HG03045 (cell line): ENCODE results near the gene DTNBP1.

ENCODE experiments used
- ATAC-seq: cut with Tn5 transposase; IDR thresholded peaks from one replicate; pipeline ENCODE4 v1.9.1; 2021; ENCODE audit warnings: mild to moderate bottlenecking, moderate library complexity; ENCODE audit not compliant: unreplicated experiment

DTNBP1 gene

DNA sequence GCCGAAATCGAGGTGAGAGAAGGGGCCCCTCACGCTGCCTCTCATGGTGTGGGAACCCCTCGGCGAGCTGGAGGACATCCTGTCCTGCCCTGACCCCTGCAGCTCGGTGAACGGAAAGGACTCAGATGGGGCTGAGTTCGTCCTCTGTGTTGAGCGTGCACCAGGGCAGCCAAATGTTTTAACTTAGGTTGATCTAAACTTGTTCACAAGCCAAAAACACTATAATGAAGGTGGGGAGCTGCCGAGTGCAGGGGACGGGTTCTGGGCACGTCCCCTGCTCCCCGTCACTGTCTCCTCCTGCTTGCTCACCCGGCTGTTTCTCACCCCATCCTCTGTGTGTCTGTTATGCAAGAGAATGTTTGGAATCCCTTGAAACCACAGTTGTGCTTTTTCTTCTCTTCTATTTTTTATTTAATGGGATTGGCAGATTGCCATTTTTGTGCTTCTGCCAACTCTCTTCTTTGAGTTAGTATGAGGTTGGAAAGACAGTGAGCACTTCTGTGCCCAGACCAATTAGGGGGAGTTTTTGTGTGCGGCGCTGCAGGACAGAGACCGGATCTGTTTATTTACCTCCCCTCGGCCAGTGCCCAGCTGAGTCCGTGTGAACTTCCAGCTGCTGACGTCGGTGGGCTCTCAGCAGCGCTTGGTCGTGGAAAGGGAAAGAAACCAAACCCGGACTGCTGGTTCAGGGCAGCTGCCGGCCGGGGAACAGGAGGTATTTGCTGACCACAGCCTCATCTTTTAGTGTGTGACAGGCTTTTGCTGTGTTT, 158.1 kb downstream of the DTNBP1 start:
- ATAC-seq, result no peak

DNA sequence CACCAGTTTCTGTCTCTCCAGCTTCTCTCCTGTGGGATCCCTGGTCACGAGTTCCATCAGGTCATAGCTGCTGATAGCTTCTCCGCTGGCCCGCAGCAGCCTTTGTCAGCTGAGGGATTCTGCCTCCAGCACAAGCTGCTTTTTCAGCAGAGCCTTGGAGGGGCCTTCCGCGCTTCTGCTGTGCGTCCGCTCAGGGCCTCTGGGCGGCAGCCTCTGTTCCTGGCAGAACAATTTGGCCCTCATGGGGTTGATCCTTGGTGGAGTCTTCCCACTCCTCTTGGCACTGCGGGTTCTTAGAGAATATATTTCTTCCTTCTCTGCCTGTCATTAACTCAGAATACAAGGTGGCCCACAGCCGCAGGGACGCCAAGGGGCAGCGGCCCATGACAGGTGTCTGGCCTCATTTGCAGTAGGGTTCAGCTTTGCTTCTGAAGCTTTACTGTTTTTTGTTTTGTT, 158.8 kb downstream of the DTNBP1 start:
- ATAC-seq, result no peak

DNA sequence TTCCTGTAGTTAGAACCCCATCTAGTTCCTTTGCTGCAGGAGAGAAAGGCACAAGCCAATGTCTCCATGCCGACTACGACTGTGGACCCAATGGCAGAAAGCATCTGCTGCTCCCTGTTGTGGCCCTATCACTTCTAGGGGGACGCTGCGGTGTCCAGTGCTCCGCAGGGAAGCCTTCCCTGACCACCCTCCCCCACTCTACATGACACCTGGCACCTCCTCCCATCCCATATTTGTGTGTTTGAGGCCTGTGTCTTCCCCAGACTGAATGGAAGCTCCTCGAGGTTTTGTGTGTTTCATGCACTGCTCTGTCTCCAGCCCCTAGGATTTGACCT, 159.5 kb downstream of the DTNBP1 start:
- no peak for ATAC-seq

DNA sequence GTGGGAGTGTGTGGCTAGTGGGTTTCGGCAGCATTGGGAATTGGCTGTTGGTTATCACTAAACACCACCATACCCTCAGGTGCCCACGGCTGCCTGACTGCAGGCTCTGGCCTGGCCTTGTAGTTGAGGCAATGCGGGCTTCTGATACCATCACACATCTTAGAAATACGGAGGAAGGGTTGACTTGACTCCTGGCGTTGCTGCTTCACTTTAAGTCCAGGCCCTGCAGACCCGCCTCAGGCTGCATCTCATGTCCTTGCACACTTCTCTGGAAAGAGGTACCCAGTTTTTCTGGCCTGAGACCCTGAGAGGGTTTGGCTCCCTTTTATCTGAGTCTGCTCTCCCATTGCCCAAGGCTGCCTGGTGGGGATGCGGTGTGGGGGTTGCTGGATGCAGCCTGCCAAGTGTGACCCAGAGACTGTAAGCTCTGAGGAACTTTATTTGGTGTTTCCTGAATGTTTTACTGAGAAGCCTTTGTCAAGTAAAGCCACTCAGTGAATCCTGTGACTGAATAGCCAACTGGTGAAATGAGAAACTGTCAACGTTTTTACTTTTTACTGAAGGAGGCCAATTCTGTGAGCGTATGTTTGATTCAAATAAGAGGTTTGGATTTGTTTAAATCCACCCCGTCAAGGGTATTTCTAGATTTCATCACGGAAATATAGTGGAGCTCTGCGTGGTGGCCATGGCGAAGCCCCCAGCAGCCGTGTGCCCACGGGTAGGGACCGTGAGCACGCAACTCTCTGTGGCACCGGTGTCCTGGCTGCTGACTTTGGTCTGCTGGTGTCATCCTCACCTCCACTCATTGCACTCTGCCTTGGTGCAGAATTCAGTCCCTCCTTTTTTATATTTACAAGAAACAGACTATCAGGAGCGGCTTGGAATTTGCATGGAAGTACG, 160.1 kb downstream of the DTNBP1 start:
- no peak for ATAC-seq

DNA sequence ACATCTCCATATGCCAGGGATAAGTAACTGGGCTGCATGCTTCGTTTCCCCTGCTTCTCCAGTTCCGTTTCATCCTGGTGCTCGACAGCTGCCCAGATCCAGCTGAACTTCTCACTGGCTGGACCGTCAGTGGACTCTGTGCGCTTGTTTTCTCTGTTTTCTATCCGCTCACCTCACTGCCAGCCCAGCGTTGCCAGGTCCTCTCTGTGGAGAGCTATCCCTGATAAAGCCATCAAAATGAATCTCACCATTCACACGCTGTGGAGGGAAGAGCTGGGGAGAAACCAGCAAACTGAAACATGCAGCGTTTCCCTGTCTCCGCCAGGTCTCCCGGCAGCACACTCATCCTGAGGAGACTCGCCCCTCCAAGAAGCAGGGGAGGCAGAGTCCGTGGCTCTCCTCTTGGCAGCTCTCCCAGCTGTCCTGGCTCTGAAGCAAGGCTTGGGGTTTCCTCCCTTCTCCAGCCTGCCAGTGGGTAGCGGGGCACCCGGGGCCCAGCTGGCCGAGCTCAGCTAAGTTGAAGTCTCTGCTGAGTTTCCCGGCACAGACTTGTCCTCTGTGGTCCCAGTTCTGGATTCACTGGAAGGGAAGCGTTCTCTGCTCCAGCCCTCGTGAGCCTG, 160.9 kb downstream of the DTNBP1 start:
- no peak for ATAC-seq

DNA sequence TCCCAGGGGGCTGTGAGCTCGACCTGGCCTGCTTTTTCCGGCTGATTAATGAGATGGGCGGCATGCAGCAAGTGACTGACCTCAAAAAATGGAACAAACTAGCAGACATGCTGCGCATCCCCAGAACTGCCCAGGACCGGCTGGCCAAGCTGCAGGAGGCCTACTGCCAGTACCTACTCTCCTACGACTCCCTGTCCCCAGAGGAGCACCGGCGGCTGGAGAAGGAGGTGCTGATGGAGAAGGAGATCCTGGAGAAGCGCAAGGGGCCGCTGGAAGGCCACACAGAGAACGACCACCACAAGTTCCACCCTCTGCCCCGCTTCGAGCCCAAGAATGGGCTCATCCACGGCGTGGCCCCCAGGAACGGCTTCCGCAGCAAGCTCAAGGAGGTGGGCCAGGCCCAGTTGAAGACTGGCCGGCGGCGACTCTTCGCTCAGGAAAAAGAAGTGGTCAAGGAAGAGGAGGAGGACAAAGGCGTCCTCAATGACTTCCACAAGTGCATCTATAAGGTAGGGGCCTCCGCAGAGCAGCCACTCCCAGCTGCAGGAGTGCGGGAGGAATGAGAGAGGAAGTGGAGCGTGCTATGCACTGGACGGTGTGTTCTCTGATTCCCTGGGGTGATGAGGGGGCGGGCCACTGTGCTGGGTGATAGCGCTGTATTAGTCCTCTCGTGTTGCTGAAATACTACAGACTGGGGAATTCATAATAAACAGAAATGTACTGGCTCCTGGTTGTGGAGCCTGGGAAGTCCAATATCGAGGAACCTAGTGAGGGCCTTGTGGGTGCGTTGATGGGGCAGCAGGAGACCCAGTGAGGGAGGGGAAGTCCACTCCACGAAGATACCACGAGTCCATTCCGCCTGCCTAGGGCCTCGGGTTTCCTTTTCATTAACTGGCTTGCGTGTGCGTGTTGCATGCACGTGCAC, 161.7 kb downstream of the DTNBP1 start:
- no peak for ATAC-seq

DNA sequence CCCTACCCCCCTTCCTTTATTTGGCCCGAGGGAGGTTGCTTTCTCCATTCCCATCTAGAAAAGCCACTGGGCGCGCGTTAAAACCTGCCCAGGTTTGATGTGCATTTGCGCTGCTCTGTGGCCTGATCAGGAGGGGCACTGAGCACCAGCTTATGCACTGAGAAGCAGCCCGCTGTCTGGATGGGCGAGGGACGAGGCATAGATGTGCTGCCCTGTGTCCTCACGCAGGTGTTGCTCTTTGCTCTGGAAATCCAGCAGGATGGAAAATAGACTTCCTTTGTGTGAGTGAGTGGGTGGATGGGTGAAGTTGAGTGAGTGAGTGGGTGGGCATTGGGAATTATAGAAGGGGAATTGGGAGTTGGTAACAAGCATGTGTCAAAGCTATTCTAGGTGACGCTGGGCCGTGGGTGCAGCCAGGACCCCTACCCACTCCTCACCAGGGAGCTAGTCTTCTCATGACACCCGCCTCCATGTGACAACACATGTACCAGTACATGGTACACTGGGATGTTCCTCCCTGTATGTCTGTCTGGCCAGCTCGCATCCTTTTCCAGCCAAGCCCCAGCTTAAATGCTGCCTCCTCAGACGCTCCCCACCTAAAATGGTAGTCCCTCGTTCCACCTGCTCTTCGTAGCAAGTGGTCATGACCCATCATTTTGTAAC, 162.6 kb downstream of the DTNBP1 start:
- no peak for ATAC-seq

DNA sequence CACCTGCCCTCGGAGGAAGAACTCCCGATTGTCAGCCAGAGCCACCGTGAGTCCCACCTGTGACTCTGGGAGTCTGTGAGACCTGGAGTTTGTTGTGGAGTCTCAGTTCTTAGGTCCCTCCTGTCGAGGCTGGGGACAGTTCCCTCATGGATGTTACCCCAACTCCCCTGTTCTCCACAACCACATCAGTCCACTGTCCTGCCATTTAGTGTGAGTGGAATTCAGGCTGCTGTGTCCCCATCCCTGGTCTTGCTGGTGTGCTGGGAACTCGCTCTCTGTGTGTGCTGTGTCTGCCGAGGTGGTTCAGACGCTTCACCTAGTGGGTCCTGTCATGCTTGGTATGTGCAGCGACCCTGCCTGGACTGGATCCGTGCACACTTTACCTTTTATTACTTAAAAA, 163.2 kb downstream of the DTNBP1 start:
- no peak for ATAC-seq

DNA sequence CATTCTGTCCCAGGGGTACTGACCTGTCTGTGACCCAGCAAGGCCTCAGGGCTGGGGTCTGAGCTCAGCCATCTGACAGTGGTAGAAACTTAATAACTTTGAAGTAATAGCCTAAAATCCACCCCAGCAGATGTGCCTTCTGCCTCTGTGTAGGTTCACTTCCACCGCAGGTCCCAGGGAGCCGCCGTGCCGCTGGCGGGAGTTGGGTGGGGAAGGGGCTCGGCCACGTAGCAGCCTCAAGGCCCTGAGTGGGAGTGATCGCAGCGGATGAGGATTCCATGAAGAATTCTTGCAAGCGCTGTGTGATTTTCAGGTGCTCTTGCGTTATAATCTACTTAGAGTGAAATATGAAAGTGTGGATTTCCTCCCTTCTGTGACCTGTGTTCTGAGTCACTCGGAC, 163.7 kb downstream of the DTNBP1 start:
- ATAC-seq, result no peak

DNA sequence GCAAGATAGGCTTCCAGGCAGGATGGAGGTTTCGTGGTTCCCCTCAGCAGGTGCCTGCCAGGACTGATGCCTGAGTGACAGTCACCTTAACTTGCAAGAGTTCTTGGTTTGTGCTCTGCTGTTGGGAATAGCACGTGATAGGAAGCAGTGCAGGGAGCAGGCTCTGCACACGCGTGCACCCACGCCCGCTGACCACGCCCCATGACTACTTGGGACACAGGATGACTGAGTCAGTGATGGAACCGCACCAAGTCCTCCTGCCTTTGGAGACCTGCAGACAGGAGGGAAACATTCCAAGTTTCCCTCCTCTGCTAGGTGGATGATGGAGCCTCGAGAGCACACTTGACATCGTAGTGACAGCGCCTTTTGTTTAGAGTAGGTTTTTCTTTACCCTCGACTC, 164.2 kb downstream of the DTNBP1 start:
- ATAC-seq, result no peak

DNA sequence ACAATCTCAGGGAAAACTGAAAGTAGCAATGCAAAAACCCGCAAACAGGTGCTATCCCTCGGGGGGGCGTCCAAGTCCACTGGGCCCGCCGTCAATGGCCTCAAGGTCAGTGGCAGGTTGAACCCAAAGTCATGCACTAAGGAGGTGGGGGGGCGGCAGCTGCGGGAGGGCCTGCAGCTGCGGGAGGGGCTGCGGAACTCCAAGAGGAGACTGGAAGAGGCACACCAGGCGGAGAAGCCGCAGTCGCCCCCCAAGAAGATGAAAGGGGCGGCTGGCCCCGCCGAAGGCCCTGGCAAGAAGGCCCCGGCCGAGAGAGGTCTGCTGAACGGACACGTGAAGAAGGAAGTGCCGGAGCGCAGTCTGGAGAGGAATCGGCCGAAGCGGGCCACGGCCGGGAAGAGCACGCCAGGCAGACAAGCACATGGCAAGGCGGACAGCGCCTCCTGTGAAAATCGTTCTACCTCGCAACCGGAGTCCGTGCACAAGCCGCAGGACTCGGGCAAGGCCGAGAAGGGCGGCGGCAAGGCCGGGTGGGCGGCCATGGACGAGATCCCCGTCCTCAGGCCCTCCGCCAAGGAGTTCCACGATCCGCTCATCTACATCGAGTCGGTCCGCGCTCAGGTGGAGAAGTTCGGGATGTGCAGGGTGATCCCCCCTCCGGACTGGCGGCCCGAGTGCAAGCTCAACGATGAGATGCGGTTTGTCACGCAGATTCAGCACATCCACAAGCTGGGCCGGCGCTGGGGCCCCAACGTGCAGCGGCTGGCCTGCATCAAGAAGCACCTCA, 166.3 kb downstream of the DTNBP1 start:
- ATAC-seq, result no peak

DNA sequence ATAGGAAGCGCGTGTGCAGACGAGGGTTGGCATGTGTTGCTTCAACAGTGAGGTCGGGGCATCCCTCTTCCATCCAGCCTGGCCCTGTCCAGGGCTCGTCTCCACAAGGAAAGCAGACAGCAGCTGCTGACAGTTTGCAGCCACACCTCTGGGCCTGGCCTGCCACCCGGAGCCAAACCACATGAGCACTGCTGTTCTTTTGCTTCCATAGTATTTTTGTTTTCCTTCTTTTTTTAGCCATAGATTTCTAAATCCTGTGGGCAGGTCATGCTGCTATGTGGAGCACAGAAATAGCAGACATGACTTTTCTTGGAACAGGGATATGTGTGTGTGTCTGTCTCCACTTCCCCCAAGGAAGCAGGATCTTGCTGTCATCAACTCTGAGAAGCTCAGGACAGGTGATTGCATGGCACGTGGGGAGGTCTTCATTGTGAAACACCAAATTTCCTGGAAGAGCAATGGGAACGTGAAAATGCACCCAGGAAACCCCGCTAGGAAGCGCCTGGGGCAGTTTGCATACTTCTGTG, 167.4 kb downstream of the DTNBP1 start:
- ATAC-seq, result no peak

DNA sequence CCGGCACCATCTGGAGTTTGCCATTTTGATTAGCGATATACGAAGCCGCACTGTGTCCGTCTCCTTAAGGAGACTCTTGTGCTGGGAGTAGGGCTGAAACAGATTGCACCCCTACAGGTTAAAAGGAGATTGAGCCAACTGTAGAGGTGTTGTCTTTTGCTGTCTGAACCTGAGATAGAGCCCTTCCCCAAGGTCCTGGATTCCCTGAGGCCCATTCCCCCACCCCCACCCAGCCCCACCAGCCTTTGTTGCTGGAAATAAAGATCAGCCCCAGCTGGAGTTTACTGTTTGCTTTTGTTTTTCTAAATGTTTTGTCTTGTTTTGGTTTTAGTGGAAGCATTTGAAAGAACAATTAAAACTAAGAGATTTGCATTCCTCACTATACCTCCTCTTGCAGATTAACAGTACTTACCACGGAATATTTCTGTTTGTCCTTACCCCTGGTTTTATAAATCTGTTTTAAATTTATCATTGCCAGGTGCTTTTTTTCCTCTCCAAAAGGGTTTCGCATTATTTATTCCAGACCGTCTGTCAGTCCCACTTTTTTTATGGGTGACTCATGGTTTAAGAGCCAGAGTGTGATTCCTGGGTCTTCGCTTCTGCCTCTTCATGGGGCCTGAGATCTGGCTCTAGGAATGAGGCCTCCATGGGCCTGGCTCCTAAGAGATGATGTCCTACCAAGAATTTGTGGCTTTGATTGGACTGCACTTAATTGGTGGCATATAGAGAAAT, 169.2 kb downstream of the DTNBP1 start:
- no peak for ATAC-seq

DNA sequence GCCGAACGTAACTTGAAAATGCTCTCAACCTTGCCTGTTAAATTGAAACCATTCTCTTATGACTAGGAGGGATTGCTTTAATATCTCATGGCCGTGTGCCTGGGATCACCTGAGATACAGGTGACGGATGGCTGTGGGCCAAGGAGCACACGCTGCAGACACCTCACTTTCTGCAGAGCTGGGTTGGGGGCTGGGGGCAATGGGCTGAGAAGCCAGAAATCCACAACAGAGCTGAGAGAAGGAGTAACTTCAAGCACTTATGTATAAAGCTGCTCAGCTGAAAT, 170.9 kb downstream of the DTNBP1 start:
- no peak for ATAC-seq

DNA sequence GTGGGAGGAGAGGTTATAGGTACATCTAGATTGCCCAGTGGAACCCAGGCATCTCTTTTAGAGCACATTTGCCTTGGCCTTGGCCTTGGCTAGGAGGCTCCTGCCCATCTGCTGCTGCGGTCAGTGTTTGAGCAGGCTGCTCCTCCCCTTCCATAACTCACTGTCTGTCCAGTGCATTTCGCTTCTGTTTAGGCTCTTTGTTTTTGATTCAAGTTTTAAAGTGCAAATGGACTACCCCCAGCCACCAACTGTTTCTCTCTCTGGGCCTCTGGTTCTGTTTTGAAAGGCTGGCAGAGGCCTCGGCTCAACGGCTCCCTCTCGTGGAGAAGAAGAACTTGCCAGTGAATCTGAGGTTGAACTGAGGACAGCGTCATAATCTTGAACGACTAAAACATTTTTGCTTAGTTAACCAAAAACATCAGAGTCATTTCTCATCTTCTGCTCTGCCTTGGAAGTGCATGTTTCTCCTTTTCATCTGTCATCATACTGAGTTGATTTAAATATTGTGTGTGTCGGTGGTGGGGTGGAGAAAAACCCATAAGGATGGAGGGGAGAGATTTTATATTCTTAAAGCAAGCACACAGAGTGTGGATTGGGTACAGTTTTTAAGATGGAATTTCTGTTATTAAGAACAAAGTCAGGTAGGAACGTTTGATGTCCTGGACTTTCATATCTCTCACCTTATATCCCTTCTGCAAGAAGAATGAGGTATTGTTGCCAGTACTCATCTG, 171.4 kb downstream of the DTNBP1 start:
- ATAC-seq, result peak; percentile 47

DNA sequence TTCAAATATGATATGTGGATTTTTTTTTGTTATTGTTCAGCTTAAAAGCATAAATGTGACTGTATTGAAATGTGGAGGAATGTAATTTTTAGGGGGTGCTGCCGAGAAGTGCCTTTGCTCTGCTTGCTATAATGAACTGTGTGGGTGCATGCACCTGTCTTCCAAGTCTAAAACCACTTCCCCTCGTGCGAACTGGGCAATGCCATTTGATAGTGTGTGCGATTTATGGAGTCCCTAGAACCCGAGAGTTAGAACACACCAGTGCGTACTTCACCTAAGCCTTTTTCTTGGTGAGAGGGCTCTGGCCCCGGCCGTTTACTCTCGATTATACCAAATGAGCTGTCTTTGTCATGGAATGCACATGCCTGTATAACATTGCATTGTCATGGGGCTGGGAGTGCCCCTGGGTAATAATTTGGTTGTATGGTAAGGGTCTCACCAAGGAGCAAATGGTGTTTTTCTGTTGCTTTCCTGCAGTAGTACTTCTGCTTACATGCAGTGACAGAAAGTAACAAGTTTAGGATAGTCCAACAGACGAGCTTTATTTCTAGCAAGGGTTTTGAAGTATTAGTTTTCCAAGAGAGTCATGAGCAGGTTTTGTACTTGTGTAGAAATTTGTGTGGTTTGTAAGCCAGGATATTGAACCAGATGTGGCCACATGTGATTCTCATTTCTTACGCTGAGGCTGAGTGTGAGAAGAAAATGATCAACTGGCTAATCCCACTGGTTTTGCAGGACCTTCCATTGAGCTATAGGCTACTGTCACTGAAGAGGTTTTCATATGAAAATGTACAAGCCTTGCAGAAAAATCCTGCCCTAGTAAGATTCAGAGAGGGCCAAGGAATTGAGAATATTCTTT, 172.4 kb downstream of the DTNBP1 start:
- ATAC-seq, result no peak
